ENCODE measurements around the gene PTPRM.
A peak's percentile ranks its signal among the peaks of the same experiment; 100 is the strongest.

Gene PTPRM

DNA sequence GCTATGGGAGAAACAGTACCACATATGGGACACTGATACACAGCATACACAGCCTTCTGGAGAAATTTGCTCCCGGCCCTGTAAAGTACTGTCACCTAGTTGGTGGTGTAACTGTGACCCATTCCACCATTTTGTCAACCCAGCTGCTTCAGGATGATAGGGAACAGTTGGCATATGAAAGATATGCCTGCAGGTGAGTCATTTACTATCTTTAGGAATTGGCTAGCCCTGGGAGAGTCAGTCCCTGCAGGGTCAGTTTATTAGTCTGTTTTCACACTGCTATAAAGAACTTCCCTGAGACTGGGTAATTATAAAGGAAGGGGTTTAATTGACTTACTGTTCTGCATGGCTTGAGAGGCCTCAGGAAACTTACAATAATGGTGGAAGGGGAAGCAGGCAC, 30.0 kb upstream of the PTPRM start:
- no peaks in the 10 kb centered on the region for H3K27me3 ChIP-seq (ENCODE audit: control insufficient read depth in 1 of 2, insufficient read depth in 1 of 2, low read length in 2 of 2)
- no peak overlapping the region for H3K4me2 ChIP-seq (ENCODE audit: low read length, poor library complexity, severe bottlenecking)
- no peak overlapping the region for H2BK5ac ChIP-seq (ENCODE audit: low read depth, low read length, poor library complexity, severe bottlenecking)
- no peak for DNase-seq
- H3K4me3 ChIP-seq (ENCODE audit: insufficient read depth in 1 of 2, low read depth in 1 of 2, low read length in 2 of 2) = no peak overlapping the region
- H3K9me3 ChIP-seq (ENCODE audit: control insufficient read depth, low read length) = no peaks in the 10 kb centered on the region
- no peaks in the 10 kb centered on the region for H3K36me3 ChIP-seq (ENCODE audit: control insufficient read depth in 1 of 2, insufficient read depth in 2 of 2, low read depth in 1 of 2, low read length in 2 of 2)
- H3K27ac ChIP-seq (ENCODE audit: low read length, poor library complexity, severe bottlenecking) = no peak overlapping the region
- H2AK5ac ChIP-seq (ENCODE audit: low read length, severe bottlenecking) = no peak overlapping the region
- H3K14ac ChIP-seq (ENCODE audit: low read length in 2 of 2) = no peak overlapping the region
- no peak overlapping the region for H2BK15ac ChIP-seq (ENCODE audit: low read depth, poor library complexity, severe bottlenecking)
- H3K4ac ChIP-seq (ENCODE audit: low read depth in 1 of 2, low read length in 2 of 2) = no peak overlapping the region
- no peak overlapping the region for H4K91ac ChIP-seq (ENCODE audit: low read length)
- no peak overlapping the region for H2BK12ac ChIP-seq (ENCODE audit: low read length in 2 of 2)
- 100% methylated on average over 1 of the region's 1 CpG for WGBS
- H2AFZ ChIP-seq (ENCODE audit: low read depth, low read length) = no peak overlapping the region
- H3K9ac ChIP-seq (ENCODE audit: low read length) = no peak overlapping the region
- no peak overlapping the region for H4K8ac ChIP-seq (ENCODE audit: low read length)
- no peaks in the 10 kb centered on the region for H3K79me1 ChIP-seq (replicated peaks; ENCODE audit: low read length, poor library complexity, severe bottlenecking)
- H3K18ac ChIP-seq (ENCODE audit: low read depth in 1 of 2, low read length in 2 of 2) = no peak overlapping the region
- H3K23ac ChIP-seq (ENCODE audit: low read length in 2 of 2) = no peak overlapping the region
- H3K4me1 ChIP-seq (ENCODE audit: control insufficient read depth, insufficient read depth, low read depth, low read length) = no peaks in the 10 kb centered on the region
- no peak overlapping the region for H2BK120ac ChIP-seq (ENCODE audit: low read depth, low read length)

DNA sequence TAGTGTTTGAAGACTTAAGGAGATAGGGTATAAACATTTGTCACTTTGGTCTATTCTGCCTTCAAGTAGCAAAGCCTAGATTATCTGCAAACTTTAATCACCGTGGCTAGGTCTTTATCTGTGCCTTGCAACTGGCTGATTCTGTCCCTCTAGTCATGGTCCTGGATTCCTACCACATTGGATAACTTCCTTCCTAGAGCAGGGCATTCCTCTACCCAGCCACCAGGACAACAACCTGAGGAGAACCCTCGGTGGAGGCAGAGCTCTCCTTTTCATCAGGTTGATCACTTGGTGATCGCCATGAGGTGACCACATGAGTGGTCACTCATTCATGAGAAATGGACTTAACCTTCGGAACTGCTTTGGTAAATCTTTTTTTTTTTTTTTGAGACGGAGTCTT, 25.3 kb upstream of the PTPRM start:
- Histone ChIP-seq H2AK5ac (ENCODE audit: low read length, severe bottlenecking) (no peak overlapping the region), H3K27ac (ENCODE audit: low read length, poor library complexity, severe bottlenecking) (no peak overlapping the region), H3K4ac (ENCODE audit: low read depth in 1 of 2, low read length in 2 of 2) (no peak overlapping the region), H3K9ac (ENCODE audit: low read length) (no peak overlapping the region), H3K79me1 (replicated peaks; ENCODE audit: low read length, poor library complexity, severe bottlenecking) (no peaks in the 10 kb centered on the region), H3K14ac (ENCODE audit: low read length in 2 of 2) (no peak overlapping the region), H4K8ac (ENCODE audit: low read length) (no peak overlapping the region), H2BK5ac (ENCODE audit: low read depth, low read length, poor library complexity, severe bottlenecking) (no peak overlapping the region), H3K4me3 (ENCODE audit: insufficient read depth in 1 of 2, low read depth in 1 of 2, low read length in 2 of 2) (no peak overlapping the region), H3K9me3 (ENCODE audit: control insufficient read depth, low read length) (no peaks in the 10 kb centered on the region), H3K27me3 (ENCODE audit: control insufficient read depth in 1 of 2, insufficient read depth in 1 of 2, low read length in 2 of 2) (no peaks in the 10 kb centered on the region), H3K23ac (ENCODE audit: low read length in 2 of 2) (no peak overlapping the region), H3K36me3 (ENCODE audit: control insufficient read depth in 1 of 2, insufficient read depth in 2 of 2, low read depth in 1 of 2, low read length in 2 of 2) (no peaks in the 10 kb centered on the region), H2BK15ac (ENCODE audit: low read depth, poor library complexity, severe bottlenecking) (no peak overlapping the region), H2BK120ac (ENCODE audit: low read depth, low read length) (no peak overlapping the region), H2AFZ (ENCODE audit: low read depth, low read length) (no peak overlapping the region), H3K4me2 (ENCODE audit: low read length, poor library complexity, severe bottlenecking) (no peak overlapping the region), H4K91ac (ENCODE audit: low read length) (no peak overlapping the region), H3K18ac (ENCODE audit: low read depth in 1 of 2, low read length in 2 of 2) (no peak overlapping the region), H3K4me1 (ENCODE audit: control insufficient read depth, insufficient read depth, low read depth, low read length) (no peaks in the 10 kb centered on the region), H2BK12ac (ENCODE audit: low read length in 2 of 2) (no peak overlapping the region)
- 94% methylated on average over 5 of the region's 5 CpGs for WGBS
- DNase-seq = no peak

DNA sequence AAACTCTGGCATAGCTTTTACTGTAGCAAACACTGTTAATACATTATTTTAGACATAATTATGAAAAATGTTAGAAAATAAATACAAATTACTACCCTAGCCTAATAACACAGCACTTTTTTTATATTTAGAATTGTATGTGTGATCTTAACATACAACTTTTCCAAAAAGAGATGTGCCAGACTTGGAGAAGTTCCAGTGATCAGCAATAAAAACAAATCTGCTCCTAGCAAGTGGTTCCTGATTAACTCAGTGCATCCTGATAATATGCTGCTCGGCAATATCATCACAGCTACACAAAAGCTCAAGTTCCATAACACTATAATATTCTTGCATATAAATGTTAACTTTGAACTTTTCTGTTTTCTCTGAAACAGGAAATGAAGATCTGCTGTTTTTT, 22.4 kb upstream of the PTPRM start:
- H4K91ac ChIP-seq (ENCODE audit: low read length) = no peak overlapping the region
- H3K18ac ChIP-seq (ENCODE audit: low read depth in 1 of 2, low read length in 2 of 2) = no peak overlapping the region
- H3K9me3 ChIP-seq (ENCODE audit: control insufficient read depth, low read length) = no peaks in the 10 kb centered on the region
- no peak overlapping the region for H2AFZ ChIP-seq (ENCODE audit: low read depth, low read length)
- WGBS = no CpG with 5 or more reads among the region's 1 CpG
- H3K79me1 ChIP-seq (replicated peaks; ENCODE audit: low read length, poor library complexity, severe bottlenecking) = no peaks in the 10 kb centered on the region
- H2BK15ac ChIP-seq (ENCODE audit: low read depth, poor library complexity, severe bottlenecking) = no peak overlapping the region
- no peak overlapping the region for H3K27ac ChIP-seq (ENCODE audit: low read length, poor library complexity, severe bottlenecking)
- H3K4me1 ChIP-seq (ENCODE audit: control insufficient read depth, insufficient read depth, low read depth, low read length) = no peaks in the 10 kb centered on the region
- no peak overlapping the region for H3K9ac ChIP-seq (ENCODE audit: low read length)
- no peak overlapping the region for H3K23ac ChIP-seq (ENCODE audit: low read length in 2 of 2)
- no peaks in the 10 kb centered on the region for H3K36me3 ChIP-seq (ENCODE audit: control insufficient read depth in 1 of 2, insufficient read depth in 2 of 2, low read depth in 1 of 2, low read length in 2 of 2)
- H3K27me3 ChIP-seq (ENCODE audit: control insufficient read depth in 1 of 2, insufficient read depth in 1 of 2, low read length in 2 of 2) = no peaks in the 10 kb centered on the region
- no peak overlapping the region for H2AK5ac ChIP-seq (ENCODE audit: low read length, severe bottlenecking)
- no peak overlapping the region for H2BK120ac ChIP-seq (ENCODE audit: low read depth, low read length)
- DNase-seq = no peak
- no peak overlapping the region for H3K14ac ChIP-seq (ENCODE audit: low read length in 2 of 2)
- H3K4me2 ChIP-seq (ENCODE audit: low read length, poor library complexity, severe bottlenecking) = no peak overlapping the region
- H2BK5ac ChIP-seq (ENCODE audit: low read depth, low read length, poor library complexity, severe bottlenecking) = no peak overlapping the region
- H4K8ac ChIP-seq (ENCODE audit: low read length) = no peak overlapping the region
- H2BK12ac ChIP-seq (ENCODE audit: low read length in 2 of 2) = no peak overlapping the region
- H3K4me3 ChIP-seq (ENCODE audit: insufficient read depth in 1 of 2, low read depth in 1 of 2, low read length in 2 of 2) = no peak overlapping the region
- no peak overlapping the region for H3K4ac ChIP-seq (ENCODE audit: low read depth in 1 of 2, low read length in 2 of 2)

DNA sequence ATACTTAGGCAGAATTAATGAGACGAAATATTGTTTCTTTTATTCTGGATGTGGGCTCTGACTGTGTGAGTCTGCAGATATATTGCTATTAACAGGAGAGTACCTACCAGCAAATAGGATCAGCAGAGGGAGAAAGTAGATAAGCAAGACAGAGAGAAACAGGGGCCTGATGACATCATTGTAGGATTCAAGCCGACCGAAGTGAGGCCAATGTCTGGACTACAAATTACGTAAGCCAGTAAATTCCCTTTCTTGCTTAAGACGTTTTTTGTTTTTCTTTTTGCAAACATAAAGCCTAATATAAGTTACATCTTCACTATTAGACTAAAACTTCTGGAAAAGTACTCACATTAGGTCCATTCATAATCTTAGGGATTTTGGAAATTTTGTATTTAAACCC, 21.4 kb upstream of the PTPRM start:
- WGBS = 72% methylated on average over 3 of the region's 5 CpGs
- Histone ChIP-seq H3K9me3 (ENCODE audit: control insufficient read depth, low read length) (no peaks in the 10 kb centered on the region), H4K8ac (ENCODE audit: low read length) (no peak overlapping the region), H2BK120ac (ENCODE audit: low read depth, low read length) (no peak overlapping the region), H3K79me1 (replicated peaks; ENCODE audit: low read length, poor library complexity, severe bottlenecking) (no peaks in the 10 kb centered on the region), H2BK12ac (ENCODE audit: low read length in 2 of 2) (no peak overlapping the region), H2AFZ (ENCODE audit: low read depth, low read length) (no peak overlapping the region), H3K9ac (ENCODE audit: low read length) (no peak overlapping the region), H4K91ac (ENCODE audit: low read length) (no peak overlapping the region), H3K27me3 (ENCODE audit: control insufficient read depth in 1 of 2, insufficient read depth in 1 of 2, low read length in 2 of 2) (no peaks in the 10 kb centered on the region), H3K4me1 (ENCODE audit: control insufficient read depth, insufficient read depth, low read depth, low read length) (no peaks in the 10 kb centered on the region), H2BK5ac (ENCODE audit: low read depth, low read length, poor library complexity, severe bottlenecking) (no peak overlapping the region), H3K4me2 (ENCODE audit: low read length, poor library complexity, severe bottlenecking) (no peak overlapping the region), H3K36me3 (ENCODE audit: control insufficient read depth in 1 of 2, insufficient read depth in 2 of 2, low read depth in 1 of 2, low read length in 2 of 2) (no peaks in the 10 kb centered on the region), H2BK15ac (ENCODE audit: low read depth, poor library complexity, severe bottlenecking) (no peak overlapping the region), H3K4ac (ENCODE audit: low read depth in 1 of 2, low read length in 2 of 2) (no peak overlapping the region), H3K18ac (ENCODE audit: low read depth in 1 of 2, low read length in 2 of 2) (no peak overlapping the region), H3K4me3 (ENCODE audit: insufficient read depth in 1 of 2, low read depth in 1 of 2, low read length in 2 of 2) (no peak overlapping the region), H3K23ac (ENCODE audit: low read length in 2 of 2) (no peak overlapping the region), H3K27ac (ENCODE audit: low read length, poor library complexity, severe bottlenecking) (no peak overlapping the region), H3K14ac (ENCODE audit: low read length in 2 of 2) (no peak overlapping the region), H2AK5ac (ENCODE audit: low read length, severe bottlenecking) (no peak overlapping the region)
- peak; percentile 69 for DNase-seq

All from mesenchymal stem cell (in vitro differentiated cells and primary cell).